Gastrocnemius medialis (tissue), 4 donors: ENCODE data around the gene CYP27A1.

Source experiments
- CTCF ChIP-seq, 5 experiments: fragments of 450-650 bp in 3 of 5; fragments of 200-600 bp in 2 of 5; sonication (generic) in 2 of 5; IDR thresholded peaks in 4 of 5; conservative IDR thresholded peaks in 1 of 5; 1 replicate in 4 of 5; 2 replicates in 1 of 5; pipeline ENCODE4 v1.5.1; 2016 to 2019; ENCODE audit warnings: antibody characterized with exemption in 5 of 5, mild to moderate bottlenecking in 3 of 5, moderate library complexity in 3 of 5
- POLR2A ChIP-seq, 2 donors: fragments of 450-650 bp; IDR thresholded peaks; one replicate each; pipeline ENCODE4 v1.6.1; 2017; ENCODE audit warnings: antibody characterized with exemption in 2 of 2, mild to moderate bottlenecking in 2 of 2, moderate library complexity in 2 of 2

- TF ChIP-seq CTCF (IDR thresholded peaks at IDR 0.05 in 4 of 5, conservative IDR thresholded peaks at IDR 0.05 in 1 of 5): no peak
- no peak for TF ChIP-seq POLR2A (IDR thresholded peaks at IDR 0.05)
These were observed 27.6 kb downstream of the CYP27A1 start for GRCh38 chr2:218809515-218809914.
